GM10847 (cell line): Measurements from ENCODE around the gene ACAN.

Experiments used
- POLR2A ChIP-seq: IDR thresholded peaks from 2 replicates; pipeline ENCODE4 v1.6.1; 2011; ENCODE audit not compliant: insufficient read length; ENCODE audit errors: extremely low read depth

ACAN gene

DNA sequence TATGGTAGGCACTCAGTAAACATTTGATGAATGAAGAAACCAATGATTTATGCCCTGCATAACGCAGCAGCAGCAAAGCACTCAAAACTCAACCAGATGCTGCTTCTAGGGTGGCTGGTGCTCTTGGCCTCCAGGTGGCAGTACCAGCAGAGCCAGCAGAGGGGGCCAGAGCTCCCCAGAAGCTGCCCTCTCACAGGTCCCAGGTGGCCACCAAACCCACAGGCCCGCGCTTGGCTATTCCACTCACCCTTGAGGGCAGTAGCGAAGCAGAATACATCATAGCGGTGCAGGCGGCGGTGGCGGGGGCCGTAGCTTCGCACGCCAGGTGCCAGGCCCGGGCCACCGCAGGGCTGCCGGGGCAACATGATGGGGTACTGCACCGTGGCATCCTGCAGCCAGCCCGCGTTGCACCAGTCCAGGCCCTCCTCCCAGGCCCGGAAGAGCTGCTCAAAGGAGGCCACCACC lies 75.5 kb downstream of the ACAN start:
- TF ChIP-seq POLR2A, result no peak

DNA sequence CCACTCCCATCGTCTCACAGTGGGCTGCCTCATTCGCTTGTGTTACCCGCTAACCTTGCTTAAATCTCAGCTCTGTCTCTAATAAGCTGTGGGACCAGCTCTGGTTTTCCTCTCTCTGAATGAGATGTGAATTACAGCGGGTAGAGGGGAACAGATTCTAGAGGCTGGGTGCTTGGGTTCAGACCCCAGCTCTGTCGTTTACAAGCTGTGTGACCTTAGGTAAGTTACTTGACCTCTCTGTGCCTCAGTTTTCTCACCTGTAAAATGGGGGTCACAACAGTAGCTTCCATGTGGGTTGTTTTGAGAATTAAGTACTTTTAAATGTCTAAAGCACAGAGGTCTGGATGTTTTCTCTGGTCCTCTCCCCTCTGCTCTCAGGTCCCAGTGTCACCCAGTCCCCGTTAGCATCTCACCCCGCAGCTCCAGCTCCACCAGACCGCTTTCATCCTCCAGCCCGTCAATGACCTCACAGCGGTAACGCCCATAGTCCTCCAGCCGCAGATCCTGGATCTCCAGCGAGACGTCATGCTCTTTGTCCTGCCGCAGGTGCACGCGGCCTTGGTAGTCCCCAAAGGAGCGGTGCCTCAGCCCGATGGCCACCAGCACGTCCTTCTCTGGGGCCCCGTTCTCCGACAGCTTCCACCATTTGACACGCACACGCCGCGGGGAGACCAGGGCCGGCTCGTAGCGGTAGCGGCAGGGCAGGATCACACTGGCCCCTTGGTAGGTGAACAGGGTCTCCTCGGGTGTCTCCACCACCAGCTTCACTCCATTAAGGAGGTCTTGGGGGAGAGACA lies 77.9 kb downstream of the ACAN start:
- no peak for TF ChIP-seq POLR2A

GRCh38 chr15:88881775-88882174 lies 78.5 kb downstream of the ACAN start:
- no peak for TF ChIP-seq POLR2A

GRCh38 chr15:88882785-88883184 lies 79.5 kb downstream of the ACAN start:
- TF ChIP-seq POLR2A, result no peak

GRCh38 chr15:88887068-88887580 lies 83.9 kb downstream of the ACAN start:
- TF ChIP-seq POLR2A, result no peak

DNA sequence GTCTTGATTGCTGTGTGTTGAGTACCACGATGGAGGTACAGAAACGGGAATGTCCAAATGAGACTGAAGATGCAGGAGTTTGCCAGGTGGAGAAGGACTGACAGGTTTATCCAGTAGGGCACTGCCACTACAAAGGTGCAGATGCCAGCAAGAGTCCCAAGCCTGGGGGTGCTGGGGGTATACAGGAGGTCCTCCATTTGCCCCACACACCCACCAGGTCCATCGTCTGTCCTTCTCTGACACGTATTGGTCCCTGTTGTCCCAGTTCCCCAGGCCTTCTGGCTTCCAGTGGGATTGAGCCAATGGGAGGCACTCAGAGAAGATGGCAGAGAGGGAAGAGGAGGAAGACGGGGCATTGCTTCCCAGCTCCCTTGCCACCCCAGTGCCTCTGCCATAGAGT lies 85.5 kb downstream of the ACAN start:
- TF ChIP-seq POLR2A, result no peak

DNA sequence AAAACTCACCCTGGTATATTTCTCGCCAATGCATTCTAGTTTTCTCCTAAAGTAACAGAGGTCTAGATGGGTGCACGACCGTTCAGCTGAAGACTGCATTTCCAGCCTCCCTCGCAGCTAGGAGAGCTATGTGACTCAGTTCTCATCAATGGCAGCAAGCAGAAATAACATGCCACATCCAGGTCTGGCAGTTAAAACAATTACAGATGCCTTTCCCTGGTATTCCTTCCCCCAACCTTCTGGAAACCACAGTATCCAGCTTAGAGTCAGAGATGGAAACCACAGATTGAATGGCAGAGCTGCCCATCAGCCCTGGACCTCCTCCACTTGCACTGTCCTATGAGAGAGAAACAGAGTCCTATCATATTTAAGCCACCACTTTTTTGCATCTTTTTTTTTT lies 87.3 kb downstream of the ACAN start:
- no peak for TF ChIP-seq POLR2A

DNA sequence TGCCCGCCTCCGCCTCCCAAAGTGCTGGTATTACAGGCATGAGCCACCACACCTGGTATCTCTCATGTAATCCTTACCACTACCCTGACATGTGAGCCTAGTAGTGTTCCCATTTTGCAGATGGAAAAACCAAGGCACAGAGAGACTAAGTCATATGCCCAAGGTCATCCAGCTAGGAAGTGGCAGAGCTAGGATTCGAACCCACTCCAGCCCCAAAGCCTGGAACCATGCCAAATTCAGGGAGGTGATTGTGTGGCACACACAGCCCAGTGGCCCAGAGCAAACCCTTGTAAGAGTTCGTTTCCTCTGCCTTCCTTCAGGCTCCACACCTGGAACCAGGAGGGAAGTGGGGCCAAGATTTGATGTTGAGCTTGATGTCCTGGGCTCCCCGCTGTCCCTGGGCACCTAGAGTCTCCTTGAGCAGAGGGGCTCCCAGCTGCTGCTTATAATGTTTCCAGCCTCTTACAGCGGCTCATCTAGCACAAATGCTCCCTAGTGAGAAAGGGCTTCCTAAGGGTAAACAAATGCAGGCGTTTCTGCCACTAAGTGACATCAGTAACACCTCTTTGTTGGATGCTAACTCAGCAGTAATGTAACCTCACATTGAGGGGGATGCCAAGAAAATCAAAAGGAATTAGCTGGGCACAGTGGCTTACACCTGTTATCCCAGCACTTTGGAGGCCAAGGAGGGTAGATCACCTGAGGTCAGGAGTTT lies 88.5 kb downstream of the ACAN start:
- no peak for TF ChIP-seq POLR2A

GRCh38 chr15:88894348-88894818 lies 91.1 kb downstream of the ACAN start:
- no peak for TF ChIP-seq POLR2A

- TF ChIP-seq POLR2A, result no peak
These were observed 91.9 kb downstream of the ACAN start, which contains the start of gene HAPLN3 for GRCh38 chr15:88894819-88895767. Gene HAPLN3, minus strand, starts transcription at chr15:88895544. Its CDS starts 8,246 bp downstream, at chr15:88887298.

DNA sequence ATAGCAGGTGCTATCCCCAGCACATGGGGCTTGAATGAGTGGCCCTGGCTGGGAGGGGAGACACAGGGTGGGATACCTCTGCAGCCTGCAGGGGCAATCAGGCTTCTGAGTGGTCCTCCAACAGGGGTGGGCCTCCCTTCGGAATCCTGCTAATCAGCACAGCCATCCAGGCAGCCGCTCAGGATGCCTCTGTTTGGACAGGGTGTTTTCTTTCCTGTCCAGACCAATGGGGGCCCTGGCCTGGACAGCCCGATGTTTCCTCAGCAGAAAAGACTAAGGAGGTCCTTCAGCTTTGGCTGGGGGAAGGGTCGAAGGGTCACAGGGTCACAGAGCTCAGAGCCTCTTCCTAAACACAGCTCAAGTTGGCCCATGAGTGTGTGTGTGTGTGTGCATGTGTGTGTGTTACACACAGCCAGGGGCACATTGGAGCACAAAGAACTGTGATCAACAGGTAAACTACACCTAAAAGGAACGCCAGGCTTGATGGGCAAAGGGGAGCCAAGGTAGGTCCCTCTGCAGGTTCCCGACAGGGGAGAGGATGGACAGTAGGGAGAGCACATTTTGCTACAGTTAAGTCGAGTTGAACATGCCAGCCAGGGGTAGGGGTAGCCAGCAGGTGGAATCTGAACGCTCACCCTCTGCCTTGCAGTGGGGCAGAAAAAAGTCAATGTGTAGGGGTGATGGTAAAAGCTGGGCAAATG lies 93.2 kb downstream of the ACAN start:
- no peak for TF ChIP-seq POLR2A

- no peak for TF ChIP-seq POLR2A
These were observed 93.9 kb downstream of the ACAN start for GRCh38 chr15:88897142-88897455.

DNA sequence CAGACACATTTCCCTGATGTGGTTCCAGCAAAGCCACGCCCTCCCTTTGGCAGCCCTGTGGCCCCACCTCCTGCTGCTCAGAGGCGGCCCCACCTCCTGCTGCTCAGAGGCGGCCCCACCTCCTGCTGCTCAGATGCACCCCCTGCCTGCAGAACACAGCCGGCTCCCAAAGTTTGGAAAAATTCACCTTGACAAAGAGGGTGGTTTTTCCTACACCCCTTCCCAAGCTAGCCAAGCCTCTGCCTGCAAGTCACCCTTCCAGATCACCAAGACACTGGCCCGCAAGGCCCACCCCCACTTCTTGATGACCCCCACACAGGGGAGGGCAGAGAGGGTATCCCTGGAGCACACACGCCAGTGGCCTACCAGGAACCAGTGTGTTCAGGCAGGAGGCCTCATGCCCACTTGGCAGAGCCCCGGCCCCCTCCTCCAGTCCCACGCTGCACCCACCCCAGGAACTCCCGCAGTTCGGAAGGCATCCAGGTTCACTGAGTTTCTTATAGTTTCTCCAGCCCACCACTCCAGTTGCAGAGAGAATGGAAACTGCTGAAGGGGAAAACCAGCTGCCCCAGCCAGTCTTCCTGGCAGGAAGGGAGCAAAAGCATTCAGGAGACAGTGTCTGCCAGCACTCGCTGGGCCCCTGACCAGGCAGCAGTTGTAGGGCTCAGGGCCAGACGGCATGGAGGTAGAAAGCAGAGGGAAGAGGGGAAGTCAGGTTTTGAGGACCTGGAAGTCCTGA lies 94.4 kb downstream of the ACAN start:
- no peak for TF ChIP-seq POLR2A

- TF ChIP-seq POLR2A, result no peak
These were observed 95.5 kb downstream of the ACAN start for GRCh38 chr15:88898736-88899135.
